Stimulated activated CD8-positive, alpha-beta memory T cell treated with anti-CD3 and anti-CD28 coated beads, Interleukin-12 subunit alpha, Interleukin-12 subunit beta, amount 100 ng/mL, for 24 hours (primary cell): ENCODE data around the gene PLOD2.

Source experiments
- DNase-seq: peaks from one replicate; pipeline ENCODE4 v3.0.0-alpha.2; 2020; ENCODE audit errors: extremely low read depth

PLOD2 gene

DNA sequence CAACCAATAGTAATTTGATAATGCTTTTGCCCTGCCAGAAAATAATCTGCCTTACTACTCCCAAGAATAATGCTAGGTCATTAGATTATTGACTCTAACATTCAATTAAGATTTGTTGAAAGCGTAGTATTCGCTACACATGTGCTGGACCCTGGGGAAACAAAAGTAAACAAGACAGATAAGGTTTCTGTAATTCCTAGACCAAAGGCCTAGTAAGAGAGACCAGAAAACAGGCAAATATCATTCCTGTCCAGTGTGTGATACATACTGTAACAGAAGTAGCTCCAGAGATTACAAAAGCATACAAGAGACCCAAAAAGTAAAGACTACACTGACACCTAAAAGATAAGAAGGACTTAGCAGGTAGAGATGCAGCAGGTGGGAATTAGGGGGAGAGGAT is 60.8 kb downstream of the PLOD2 start:
- DNase-seq = no peak

DNA sequence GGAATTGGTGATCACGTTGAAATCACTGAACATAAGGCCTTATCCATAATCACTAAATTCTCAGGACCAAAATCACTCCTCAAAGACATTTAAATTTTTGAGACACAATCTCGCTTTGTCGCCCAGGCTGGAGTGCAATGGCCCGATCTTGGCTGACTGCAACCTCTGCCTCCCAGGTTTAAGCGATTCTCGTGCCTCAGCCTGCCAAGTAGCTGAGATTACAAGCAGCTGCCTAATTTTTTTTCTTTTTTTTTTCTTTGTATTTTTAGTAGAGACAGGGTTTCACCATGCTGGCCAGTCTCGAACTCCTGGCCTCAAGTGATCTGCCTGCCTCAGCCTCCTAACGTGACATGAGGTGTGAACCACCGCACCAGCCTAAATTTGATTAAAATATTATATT is 61.7 kb downstream of the PLOD2 start:
- no peak for DNase-seq

DNA sequence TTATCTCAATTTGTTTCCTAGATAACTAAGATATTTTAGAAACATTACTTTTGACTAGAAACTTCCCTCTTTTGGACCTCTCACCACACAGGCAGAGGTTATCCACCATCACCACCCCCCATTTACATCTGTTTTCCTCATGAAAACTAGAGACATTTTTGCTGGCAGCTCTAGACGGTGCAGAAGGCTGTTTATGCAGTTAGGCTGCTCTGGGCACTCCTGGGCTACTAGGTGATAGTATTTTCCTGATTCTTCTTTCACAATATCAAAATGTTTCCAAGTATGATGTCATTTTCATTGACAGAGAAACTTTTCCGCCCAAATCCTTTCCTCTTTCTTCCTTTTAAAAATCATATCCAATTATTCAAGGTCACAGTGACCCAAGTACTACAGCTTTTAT is 67.1 kb downstream of the PLOD2 start:
- no peak for DNase-seq

DNA sequence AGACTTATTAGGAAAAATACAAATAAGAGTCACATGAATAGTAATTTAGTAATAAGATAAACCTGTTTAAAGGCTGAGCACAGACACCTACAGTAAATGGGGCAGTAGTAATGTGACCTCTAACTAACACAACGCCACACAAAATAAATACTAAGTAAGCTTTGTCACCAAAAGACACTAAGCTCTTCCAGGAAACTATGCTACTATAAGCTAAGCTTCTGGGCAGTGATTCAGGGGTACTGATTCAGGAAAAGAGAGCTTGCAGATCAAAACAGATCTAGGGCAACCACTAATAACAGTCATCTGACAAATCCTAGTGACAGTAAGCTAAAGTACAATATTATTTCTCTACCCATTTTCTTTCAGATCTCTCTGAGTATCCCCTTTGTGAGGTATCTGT is 68.8 kb downstream of the PLOD2 start:
- DNase-seq = no peak

DNA sequence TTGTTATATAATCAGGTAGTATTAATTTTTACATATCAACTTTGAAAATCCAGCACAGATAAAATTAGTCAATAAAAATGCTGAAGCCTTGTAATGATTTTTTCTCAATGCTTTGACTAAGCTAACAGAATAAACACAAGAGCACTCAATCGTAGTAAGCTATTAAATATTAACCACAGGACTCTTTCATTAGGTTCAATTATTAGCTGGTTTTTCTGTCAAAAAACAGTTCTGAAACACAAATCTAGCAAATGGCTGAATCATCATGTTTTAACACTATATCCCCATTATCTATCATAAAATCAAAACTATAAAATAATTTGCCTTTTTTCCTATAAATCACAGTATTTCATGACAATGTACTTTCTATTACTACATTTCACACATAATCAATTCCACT is 69.6 kb downstream of the PLOD2 start:
- no peak for DNase-seq

DNA sequence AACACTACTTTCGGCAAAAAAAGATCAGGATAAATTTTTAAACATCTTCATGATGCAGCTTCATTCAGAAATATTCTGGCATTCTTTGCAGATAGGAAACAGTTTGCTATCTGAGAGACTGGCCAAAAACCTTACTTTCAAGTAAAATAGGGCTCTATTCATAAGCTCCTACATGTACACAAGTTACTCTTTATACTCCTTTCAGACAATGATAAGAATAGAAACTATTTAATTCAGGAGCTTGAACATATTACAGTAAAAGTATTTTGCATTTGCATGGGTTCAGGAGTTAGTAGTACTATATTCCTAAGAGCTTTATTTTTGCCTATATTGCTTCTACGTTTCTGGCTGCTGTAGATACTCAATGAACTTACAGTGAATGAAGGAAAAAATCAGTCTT is 70.5 kb downstream of the PLOD2 start:
- no peak for DNase-seq

DNA sequence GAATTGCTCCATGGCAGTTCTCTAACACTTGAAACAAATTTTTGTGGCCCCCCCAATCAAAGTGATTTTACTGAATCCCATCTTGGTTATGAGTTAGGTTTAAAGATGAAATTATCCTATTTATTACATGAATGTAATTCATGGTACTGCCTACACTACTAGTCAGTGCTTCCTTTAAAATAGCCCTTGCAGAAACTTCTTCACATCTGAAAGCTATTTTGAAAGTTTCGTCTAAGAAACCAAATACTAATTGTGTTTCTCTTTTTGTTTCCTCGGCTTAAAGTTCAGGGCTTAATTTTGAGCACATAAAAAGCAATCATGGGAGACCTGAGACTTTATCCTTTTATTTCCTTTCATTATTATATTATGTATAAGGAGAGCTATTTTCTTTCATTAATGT is 72.1 kb downstream of the PLOD2 start:
- DNase-seq = no peak

DNA sequence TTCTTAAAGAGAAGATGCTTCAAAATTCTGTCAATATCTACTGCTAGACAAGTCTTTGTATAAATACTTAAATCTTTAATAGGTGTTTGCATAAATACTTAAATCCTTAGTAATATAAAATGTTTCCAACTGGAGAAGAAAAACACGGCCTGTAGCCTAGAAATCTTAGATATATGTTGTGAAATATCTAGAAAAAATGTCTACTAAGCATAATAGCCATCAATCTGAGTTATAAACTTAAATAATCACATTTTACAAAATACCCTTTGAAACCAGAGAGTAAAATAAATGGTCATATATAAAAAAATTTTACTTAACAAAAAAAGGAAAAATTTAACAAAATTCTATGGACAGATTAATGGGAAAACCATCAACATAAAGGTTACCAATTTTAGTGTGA is 73.9 kb downstream of the PLOD2 start:
- no peak for DNase-seq

DNA sequence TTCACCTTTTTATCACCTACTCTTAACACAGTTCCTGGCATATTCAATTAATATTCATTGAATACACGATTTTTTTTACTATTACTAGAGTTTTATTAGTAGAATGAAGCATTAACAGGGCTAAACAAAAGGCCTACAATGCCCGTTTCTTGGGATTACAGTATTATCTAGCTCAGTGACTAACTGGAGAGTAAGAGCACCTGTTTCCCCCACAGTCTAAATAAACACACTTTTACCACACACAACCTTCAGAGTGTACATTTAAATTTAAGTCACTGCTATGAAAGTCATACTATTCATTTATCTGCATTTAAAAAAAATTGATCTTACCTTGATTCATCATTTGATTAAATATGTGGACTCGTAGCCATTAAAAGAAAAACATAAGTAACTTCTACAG is 74.8 kb downstream of the PLOD2 start:
- no peak for DNase-seq

DNA sequence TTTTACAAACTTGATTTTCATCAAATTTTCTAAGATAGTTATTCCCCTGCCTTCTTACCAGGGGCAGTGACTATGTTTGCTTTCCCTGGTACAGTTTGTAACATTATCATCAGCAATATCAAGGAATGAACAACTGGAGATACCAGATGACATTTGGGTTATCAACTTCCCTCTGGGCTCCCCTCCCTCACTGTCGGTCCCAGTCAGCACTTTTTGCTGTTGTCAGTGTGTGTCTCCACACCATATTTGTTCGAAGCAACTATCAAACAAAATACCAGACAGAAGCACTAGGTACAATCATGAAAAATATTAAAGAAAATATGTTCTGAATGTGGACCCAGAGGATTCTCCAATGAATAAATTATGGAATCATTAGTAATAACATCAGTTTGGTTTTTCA is 75.3 kb downstream of the PLOD2 start:
- no peak for DNase-seq

DNA sequence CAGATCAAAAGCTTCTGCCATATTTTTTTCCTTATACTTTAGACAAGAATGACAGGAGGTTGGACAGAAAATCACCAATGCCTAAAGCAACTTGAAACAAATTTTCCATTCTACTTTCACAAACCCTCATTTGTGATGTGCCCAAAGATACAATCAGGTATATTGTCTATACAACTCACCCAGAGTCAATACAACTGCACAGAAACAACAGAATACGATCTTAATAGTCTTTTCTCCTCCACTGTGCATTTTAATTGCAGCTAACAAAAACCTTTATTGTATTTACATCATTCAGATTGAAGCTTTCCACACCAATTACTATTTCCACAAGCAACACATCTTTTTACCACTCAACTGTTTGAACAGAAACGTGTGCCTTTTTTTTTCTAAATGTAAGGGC is 80.4 kb downstream of the PLOD2 start:
- DNase-seq = no peak

DNA sequence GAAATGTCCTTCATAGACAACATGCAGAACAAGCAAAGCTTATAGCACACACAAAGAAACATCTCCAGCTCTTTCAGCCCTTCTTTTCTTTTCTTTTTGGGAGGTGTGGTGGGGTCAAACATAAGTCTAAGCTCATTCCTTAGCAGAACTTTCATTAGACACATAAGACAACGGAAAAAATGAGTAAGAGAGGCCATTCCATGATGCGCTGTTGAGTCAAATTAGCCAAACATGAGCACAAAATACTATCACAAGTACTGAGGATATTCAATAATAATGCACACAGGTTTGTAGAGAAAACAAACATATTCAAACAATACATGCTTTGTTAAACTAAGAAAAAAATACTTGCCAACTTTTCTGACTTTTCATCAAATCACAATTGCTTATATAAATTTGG is 83.0 kb downstream of the PLOD2 start:
- DNase-seq = no peak

DNA sequence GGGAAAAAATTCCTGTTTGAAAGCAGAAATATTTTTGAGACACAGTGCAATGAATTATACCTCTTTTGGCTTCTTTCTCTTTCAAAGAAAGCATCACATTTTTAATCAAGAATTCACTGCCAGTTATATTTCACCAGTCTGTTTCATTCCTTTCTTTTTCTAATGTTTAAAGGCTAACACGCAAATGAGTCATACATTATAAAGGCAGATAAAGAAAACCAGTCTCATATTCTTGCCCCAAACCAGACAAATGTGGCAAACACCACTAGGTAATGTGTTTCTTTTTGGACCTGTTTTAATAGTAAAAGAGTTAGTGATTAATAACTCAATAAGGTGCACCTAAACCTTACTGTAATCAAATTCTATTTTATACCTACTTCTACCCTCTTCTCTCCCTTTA is 83.8 kb downstream of the PLOD2 start:
- DNase-seq = no peak

DNA sequence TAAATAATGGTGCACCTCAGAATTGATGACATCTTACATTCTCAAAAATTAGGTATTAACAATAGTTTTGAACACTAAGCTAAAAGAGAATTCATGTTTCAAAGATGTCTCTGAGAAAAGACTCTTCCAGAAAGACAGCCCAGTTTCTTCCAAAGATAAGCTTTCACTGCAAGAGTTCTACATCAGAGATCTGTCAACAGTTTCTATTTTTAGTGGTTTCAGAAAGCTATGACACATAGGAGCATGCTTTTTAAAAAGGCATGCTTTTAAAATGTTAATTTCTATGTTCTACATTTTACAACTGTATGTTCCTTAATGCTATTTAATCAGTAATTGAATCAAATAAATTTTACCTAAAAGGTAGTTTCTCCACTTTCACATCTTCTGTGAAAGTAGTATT is 88.2 kb downstream of the PLOD2 start:
- no peak for DNase-seq

DNA sequence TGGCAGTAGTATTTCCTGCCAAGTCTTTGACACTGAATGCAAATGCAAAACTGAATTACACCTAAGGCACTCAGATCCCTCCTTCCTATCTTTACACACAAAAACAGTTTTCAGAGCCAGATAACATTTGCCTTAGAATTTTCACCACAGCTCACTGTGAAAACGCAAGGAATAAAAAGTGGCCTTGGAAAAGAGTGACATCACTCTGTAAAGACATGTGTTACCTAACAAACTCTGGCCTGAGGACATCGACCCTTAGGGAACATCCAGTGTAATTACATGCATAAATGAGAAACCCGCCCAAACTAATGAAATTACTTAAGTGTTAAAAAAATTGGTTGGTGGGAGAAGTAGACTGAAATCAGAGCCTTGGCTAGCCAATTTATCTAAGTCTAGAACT is 88.9 kb downstream of the PLOD2 start:
- DNase-seq = no peak

DNA sequence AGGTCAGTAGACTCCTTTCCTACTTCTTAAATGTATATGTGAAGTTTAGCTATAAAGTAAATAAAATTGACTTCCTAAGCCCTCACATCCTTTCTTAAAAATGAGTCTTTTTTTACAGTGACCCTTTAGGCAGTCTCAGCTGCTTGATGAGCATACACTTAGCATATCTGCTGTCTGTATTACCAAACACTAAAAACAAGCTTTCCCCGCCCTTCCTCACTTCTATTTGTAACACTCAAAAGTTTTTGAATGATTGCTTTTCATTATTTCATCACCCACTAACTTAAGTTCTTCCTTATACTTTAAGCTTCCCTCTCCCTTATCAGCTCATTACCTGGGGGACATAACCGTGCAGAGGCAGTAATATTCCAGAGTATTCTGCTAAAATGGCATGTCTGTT is 89.4 kb downstream of the PLOD2 start:
- DNase-seq = no peak

DNA sequence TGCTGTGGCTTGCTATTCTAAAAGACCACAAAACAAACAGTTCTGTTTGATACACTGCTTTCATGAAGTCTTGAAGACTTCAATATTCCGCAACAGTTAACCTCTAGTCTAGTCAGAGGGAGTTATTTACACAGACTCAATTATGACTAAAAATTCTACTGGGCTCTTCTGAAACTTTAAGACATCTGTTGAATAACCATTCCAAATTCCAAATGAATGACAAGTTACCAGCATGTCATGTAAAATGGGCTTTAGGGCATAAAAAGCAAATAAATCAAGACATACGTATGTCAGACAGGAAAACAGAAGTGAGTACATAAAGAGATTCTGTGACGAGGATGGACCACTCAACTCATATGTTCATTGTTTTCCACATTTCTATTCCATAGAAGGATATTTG is 93.9 kb downstream of the PLOD2 start:
- no peak for DNase-seq

DNA sequence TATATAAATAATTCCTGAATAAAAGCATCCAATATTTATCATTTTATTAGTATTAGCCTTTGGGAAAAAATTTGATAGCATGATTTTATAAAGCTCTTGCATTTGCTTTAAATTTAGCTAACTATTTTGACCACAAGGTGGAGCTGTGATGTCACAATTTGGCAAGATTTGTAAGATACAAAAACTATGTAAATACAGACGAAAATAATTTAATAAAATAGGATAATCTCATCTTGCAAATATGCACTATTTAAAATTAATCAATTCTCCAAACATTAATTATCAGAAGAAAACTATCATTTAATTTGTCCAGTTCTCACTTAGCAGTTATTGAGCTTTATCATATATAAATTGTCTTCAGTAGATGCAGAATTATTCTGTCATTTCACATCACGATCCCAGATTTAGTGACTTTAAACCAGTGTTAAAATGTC is 95.4 kb downstream of the PLOD2 start:
- no peak for DNase-seq

DNA sequence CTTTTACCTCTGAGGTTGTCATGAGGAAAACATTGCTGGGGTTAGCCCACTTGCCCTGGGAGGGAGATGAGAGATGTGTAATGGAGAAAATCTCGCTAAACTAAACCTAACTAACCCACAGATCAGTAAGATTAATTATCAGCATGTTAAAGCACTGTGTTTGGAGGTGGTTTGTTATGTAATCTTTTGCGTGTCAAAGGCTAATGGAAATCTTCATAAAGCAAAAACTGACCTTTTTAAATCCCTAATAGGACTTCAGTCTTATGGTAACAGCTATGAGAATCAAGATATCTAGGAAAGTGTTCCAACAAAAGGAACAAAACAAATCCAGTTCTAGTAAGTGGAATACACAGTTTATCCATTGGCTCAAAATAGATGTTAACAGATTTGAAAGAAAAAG is 102.7 kb downstream of the PLOD2 start:
- no peak for DNase-seq

DNA sequence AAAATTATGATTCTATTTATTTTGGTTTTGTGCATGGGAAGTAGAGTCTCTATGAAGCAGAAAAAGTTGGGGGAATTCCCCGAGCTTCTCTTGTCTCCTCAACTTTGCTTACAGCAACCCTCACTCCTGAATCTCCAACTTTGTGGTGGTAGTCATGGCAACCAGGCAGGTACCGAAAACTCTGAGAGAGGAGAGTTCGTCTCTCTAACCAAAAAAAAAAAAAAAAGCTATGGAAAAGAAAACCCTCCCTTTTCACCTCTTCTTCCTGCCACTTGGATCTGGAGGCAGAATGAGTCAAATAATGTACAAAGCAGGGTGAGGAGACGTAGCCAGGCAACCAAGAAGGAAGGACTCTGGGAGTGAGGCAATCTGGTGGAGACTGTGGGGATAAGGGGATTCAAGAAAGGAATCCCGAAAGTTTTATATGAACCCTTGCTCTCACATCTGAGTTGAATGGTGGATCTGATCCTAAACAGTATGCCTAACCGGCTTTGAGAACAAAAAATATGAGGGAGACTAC is 108.1 kb downstream of the PLOD2 start:
- DNase-seq = no peak

DNA sequence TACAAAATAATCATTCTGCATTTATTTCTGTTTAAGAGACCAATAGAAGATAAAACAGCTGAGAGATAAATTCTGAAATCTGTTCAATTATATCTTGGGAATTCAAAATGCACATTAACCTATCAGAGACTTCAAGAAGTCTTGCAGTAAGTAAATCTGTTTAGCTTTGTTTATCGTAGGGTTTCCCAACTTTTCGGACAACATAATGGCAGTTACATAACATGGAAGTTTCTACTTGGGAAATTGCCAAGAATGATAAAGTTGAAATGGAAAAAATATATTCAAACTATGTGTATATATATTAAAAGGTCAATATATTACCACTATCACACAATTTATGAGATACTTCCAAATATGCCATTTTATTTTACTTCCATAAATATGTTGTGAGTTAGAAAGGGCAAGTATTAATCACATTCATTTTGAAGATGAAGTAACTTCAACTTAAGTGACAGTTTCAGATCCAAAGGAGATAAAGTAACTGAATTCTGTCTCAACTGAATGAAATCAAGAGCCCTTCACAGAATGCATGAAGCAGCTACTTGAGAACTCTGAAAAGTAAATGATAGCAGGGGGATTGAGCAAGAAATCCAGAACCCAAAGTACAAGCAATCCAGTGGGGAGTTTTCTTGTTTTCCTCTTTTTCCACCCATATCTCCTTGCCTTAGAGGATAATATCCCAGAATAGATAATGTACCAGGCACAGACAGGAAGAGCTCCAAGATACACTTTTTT is 108.8 kb downstream of the PLOD2 start:
- DNase-seq = no peak

DNA sequence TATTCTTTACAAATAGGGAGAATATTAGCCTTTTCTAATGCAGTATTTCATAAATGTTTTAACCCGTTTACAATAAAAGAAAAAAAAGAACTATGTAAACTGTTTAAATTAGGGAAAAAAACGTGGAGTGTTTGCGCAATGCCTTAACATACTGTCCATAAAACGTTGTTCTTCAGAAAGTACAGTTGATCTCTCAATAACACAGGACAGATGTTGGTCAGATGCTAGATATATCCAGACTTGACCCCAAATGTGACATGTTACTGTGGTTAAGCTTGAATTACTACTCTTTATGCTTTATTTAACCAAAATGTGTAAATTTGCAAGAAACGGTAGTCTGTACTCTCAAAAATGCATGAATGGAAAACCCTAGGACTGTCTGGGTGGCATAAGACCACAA is 110.3 kb downstream of the PLOD2 start:
- DNase-seq = no peak

DNA sequence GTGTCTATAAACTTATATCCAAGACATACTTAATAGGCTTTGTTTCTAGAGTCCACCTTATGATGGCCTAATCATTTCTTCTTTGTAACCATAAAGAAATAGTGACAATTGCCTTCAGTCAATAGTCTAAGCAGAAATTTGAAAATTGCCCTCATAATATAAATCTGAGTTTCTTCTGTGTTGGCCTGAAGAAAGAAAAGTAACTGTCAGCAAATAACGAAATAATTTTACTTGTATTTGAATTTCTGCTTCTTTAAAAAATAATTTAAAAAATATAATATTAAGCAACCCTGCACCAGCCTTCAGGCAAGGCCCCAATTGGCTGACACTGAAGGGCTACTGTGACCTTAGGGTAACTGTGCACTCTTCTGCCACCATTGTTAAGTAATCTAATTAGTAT is 113.5 kb downstream of the PLOD2 start:
- DNase-seq = no peak

DNA sequence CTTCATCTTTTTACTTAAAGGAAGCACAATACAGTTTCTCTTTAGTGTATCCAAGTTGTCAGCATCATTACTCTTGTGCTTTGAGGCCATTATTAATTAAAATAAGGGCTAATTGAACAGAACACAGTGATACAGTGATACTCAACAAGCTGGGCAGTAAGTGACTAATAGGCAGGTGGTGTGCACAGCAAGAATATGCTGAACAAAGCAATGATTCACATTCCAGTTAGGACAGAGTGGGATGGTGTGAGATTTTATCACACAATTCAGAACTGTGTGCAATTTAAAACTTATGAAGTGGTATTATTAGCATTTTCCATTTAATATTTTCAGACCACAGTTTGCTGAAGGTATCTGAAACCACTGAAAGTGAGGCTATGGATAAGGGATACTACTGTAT is 116.9 kb downstream of the PLOD2 start:
- no peak for DNase-seq
